IPS-18a (cell line): ENCODE data around the gene DLG2.

Source experiments
- H3K27ac ChIP-seq: one replicate; pipeline ENCODE4 v1.5.1; 2013; ENCODE audit warnings: low read length
- H3K27me3 ChIP-seq: one replicate; pipeline ENCODE4 v1.6.1; 2013; ENCODE audit warnings: mild to moderate bottlenecking, low read length; ENCODE audit not compliant: control insufficient read depth, insufficient read depth
- H3K36me3 ChIP-seq: one replicate; pipeline ENCODE4 v1.6.1; 2013; ENCODE audit warnings: low read depth, low read length; ENCODE audit not compliant: control insufficient read depth
- H3K4me1 ChIP-seq: one replicate; pipeline ENCODE4 v1.6.1; 2013; ENCODE audit warnings: low read depth, low read length; ENCODE audit not compliant: control insufficient read depth
- H3K4me3 ChIP-seq: one replicate; pipeline ENCODE4 v1.5.1; 2013; ENCODE audit warnings: low read length
- H3K9ac ChIP-seq: one replicate; pipeline ENCODE4 v1.6.1; 2013; ENCODE audit warnings: mild to moderate bottlenecking, low read length, moderate library complexity
- H3K9me3 ChIP-seq: one replicate; pipeline ENCODE4 v1.6.1; 2013; ENCODE audit warnings: low read depth, low read length; ENCODE audit not compliant: control insufficient read depth

The DLG2 gene

GRCh38 chr11:85595285-85595884 lies 31.8 kb downstream of the DLG2 start:
- no peaks in the 10 kb centered on the region for H3K4me1 ChIP-seq
- no peaks in the 10 kb centered on the region for H3K36me3 ChIP-seq
- H3K9ac ChIP-seq: no peak overlapping the region
- no peaks in the 10 kb centered on the region for H3K9me3 ChIP-seq
- H3K4me3 ChIP-seq: no peak overlapping the region
- H3K27me3 ChIP-seq: no peaks in the 10 kb centered on the region
- no peak overlapping the region for H3K27ac ChIP-seq

GRCh38 chr11:85590848-85591483 lies 36.2 kb downstream of the DLG2 start:
- Histone ChIP-seq H3K36me3 (no peaks in the 10 kb centered on the region), H3K27me3 (no peaks in the 10 kb centered on the region), H3K4me1 (peaks cover 4% of the 10 kb centered on the region), H3K9ac (no peak overlapping the region), H3K4me3 (no peak overlapping the region), H3K27ac (no peak overlapping the region), H3K9me3 (no peaks in the 10 kb centered on the region)

- Histone ChIP-seq H3K9me3 (no peaks in the 10 kb centered on the region), H3K27ac (no peak overlapping the region), H3K36me3 (no peaks in the 10 kb centered on the region), H3K27me3 (no peaks in the 10 kb centered on the region), H3K9ac (no peak overlapping the region), H3K4me3 (no peak overlapping the region), H3K4me1 (peaks cover 4% of the 10 kb centered on the region)
Measured at GRCh38 chr11:85589373-85589772, 37.8 kb downstream of the DLG2 start.

- no peaks in the 10 kb centered on the region for H3K27me3 ChIP-seq
- no peaks in the 10 kb centered on the region for H3K4me1 ChIP-seq
- H3K36me3 ChIP-seq: no peaks in the 10 kb centered on the region
- no peak overlapping the region for H3K9ac ChIP-seq
- no peak overlapping the region for H3K27ac ChIP-seq
- H3K4me3 ChIP-seq: no peak overlapping the region
- H3K9me3 ChIP-seq: no peaks in the 10 kb centered on the region
Measured at GRCh38 chr11:85582111-85582510, 45.0 kb downstream of the DLG2 start.

GRCh38 chr11:85575388-85575787 lies 51.8 kb downstream of the DLG2 start:
- no peaks in the 10 kb centered on the region for H3K36me3 ChIP-seq
- no peaks in the 10 kb centered on the region for H3K27me3 ChIP-seq
- no peak overlapping the region for H3K4me3 ChIP-seq
- H3K27ac ChIP-seq: no peak overlapping the region
- no peak overlapping the region for H3K9ac ChIP-seq
- no peaks in the 10 kb centered on the region for H3K9me3 ChIP-seq
- H3K4me1 ChIP-seq: peaks cover 3% of the 10 kb centered on the region

GRCh38 chr11:85572056-85572455 lies 55.1 kb downstream of the DLG2 start:
- Histone ChIP-seq H3K36me3 (no peaks in the 10 kb centered on the region), H3K4me1 (peaks cover 3% of the 10 kb centered on the region), H3K4me3 (no peak overlapping the region), H3K27ac (no peak overlapping the region), H3K9me3 (no peaks in the 10 kb centered on the region), H3K27me3 (no peaks in the 10 kb centered on the region), H3K9ac (no peak overlapping the region)

- no peak overlapping the region for H3K9ac ChIP-seq
- H3K27ac ChIP-seq: no peak overlapping the region
- H3K27me3 ChIP-seq: no peaks in the 10 kb centered on the region
- H3K4me3 ChIP-seq: no peak overlapping the region
- H3K4me1 ChIP-seq: no peaks in the 10 kb centered on the region
- no peaks in the 10 kb centered on the region for H3K36me3 ChIP-seq
- H3K9me3 ChIP-seq: no peaks in the 10 kb centered on the region
Measured at GRCh38 chr11:85569525-85569924, 57.6 kb downstream of the DLG2 start.

GRCh38 chr11:85558411-85558810 lies 68.7 kb downstream of the DLG2 start:
- H3K27me3 ChIP-seq: no peaks in the 10 kb centered on the region
- no peak overlapping the region for H3K9ac ChIP-seq
- no peaks in the 10 kb centered on the region for H3K4me1 ChIP-seq
- H3K36me3 ChIP-seq: no peaks in the 10 kb centered on the region
- H3K4me3 ChIP-seq: no peak overlapping the region
- H3K27ac ChIP-seq: no peak overlapping the region
- H3K9me3 ChIP-seq: peaks cover 3% of the 10 kb centered on the region

- H3K36me3 ChIP-seq: no peaks in the 10 kb centered on the region
- H3K4me3 ChIP-seq: no peak overlapping the region
- peaks cover 6% of the 10 kb centered on the region for H3K9me3 ChIP-seq
- H3K27me3 ChIP-seq: no peaks in the 10 kb centered on the region
- H3K9ac ChIP-seq: no peak overlapping the region
- H3K4me1 ChIP-seq: no peaks in the 10 kb centered on the region
- no peak overlapping the region for H3K27ac ChIP-seq
Measured at GRCh38 chr11:85551881-85552280, 75.3 kb downstream of the DLG2 start.

GRCh38 chr11:85541683-85542082 lies 85.5 kb downstream of the DLG2 start:
- H3K9me3 ChIP-seq: no peaks in the 10 kb centered on the region
- H3K27ac ChIP-seq: peak overlapping the region; percentile 68
- peak overlapping the region; percentile 33 for H3K4me3 ChIP-seq
- no peaks in the 10 kb centered on the region for H3K27me3 ChIP-seq
- H3K36me3 ChIP-seq: no peaks in the 10 kb centered on the region
- peak overlapping the region; percentile 39 for H3K9ac ChIP-seq
- H3K4me1 ChIP-seq: peaks cover 28% of the 10 kb centered on the region

- H3K9ac ChIP-seq: peak overlapping the region; percentile 22
- H3K36me3 ChIP-seq: no peaks in the 10 kb centered on the region
- H3K27ac ChIP-seq: peak overlapping the region; percentile 41
- no peaks in the 10 kb centered on the region for H3K9me3 ChIP-seq
- H3K4me1 ChIP-seq: peaks cover 28% of the 10 kb centered on the region
- no peak overlapping the region for H3K4me3 ChIP-seq
- no peaks in the 10 kb centered on the region for H3K27me3 ChIP-seq
Measured at GRCh38 chr11:85540635-85541205, 86.4 kb downstream of the DLG2 start.

GRCh38 chr11:85540181-85540580 lies 87.0 kb downstream of the DLG2 start:
- no peak overlapping the region for H3K4me3 ChIP-seq
- peak overlapping the region; percentile 41 for H3K27ac ChIP-seq

More at GRCh38 chr11:85540181-85540580, 87.0 kb downstream of the DLG2 start:
- H3K4me1 ChIP-seq: peaks cover 28% of the 10 kb centered on the region
- no peaks in the 10 kb centered on the region for H3K9me3 ChIP-seq
- H3K9ac ChIP-seq: peak overlapping the region; percentile 22
- no peaks in the 10 kb centered on the region for H3K27me3 ChIP-seq
- H3K36me3 ChIP-seq: no peaks in the 10 kb centered on the region
